Panc1 (cell line): ENCODE measurements around the gene ATR. TPM values are rescaled to one million over a fixed set of nuclear protein-coding genes. Genes with fewer than 3 reads are reported as not detected.

Experiments
- ATAC-seq: fragments of 200-7000 bp; cut with Tn5 transposase; 2 replicates; pipeline ENCODE4 v1.9.1; 2020; ENCODE audit warnings: mild to moderate bottlenecking, moderate library complexity
- BruUV-seq: library from RNA; stranded (reverse); fragments of 400-500 nt; replicated peaks from 2 replicates; lab custom pipeline; 2021; lab: Mats Ljungman, UMichigan
- CTCF ChIA-PET: fragments of 300-600 bp; sonication (Branson Sonifier 250); formaldehyde crosslinking; loops from one replicate; lab custom pipeline; 2022; ENCODE audit warnings: antibody characterized with exemption; lab: Charles Lee
- POLR2A ChIA-PET: fragments of 300-600 bp; sonication (Branson Sonifier 250); formaldehyde crosslinking; loops from one replicate; lab custom pipeline; 2022; ENCODE audit warnings: antibody characterized with exemption; lab: Charles Lee
- DNase-seq: peaks from one replicate; pipeline ENCODE4 v3.0.0-alpha.2; 2010; ENCODE audit warnings: low read depth, low spot score
- H3K27ac ChIP-seq: 2 replicates; pipeline ENCODE4 v1.5.1; 2011; ENCODE audit warnings: mild to moderate bottlenecking, low read length, inconsistent platforms
- H3K27me3 ChIP-seq: fragments of 200-500 bp; sonication (Bioruptor generic); 2 replicates; pipeline ENCODE4 v1.6.0; 2014; ENCODE audit warnings: low read length, inconsistent platforms; ENCODE audit not compliant: control insufficient read depth, insufficient read depth
- H3K36me3 ChIP-seq: fragments of 200-500 bp; sonication (Bioruptor generic); 2 replicates; pipeline ENCODE4 v1.5.1; 2014; ENCODE audit warnings: inconsistent platforms, mild to moderate bottlenecking, low read length, moderate library complexity; ENCODE audit not compliant: control insufficient read depth, insufficient read depth
- H3K4me1 ChIP-seq: 2 replicates; pipeline ENCODE4 v1.5.1; 2011; ENCODE audit warnings: inconsistent platforms, mild to moderate bottlenecking, low read length, moderate library complexity; ENCODE audit not compliant: control insufficient read depth, insufficient read depth
- H3K4me3 ChIP-seq, 2 experiments: 2 replicates each; pipeline ENCODE4 v1.5.1; 2011 to 2012; ENCODE audit warnings: low read depth in 2 of 2, low read length in 2 of 2, mild to moderate bottlenecking in 2 of 2, inconsistent platforms in 1 of 2, moderate library complexity in 1 of 2
- H3K9me3 ChIP-seq: fragments of 200-500 bp; sonication (Bioruptor generic); 2 replicates; pipeline ENCODE4 v1.5.1; 2014; ENCODE audit warnings: low read depth, mild to moderate bottlenecking, inconsistent platforms, low read length, moderate library complexity; ENCODE audit not compliant: control insufficient read depth, insufficient read depth
- POLR2AphosphoS5 ChIP-seq: IDR thresholded peaks from 2 replicates; pipeline ENCODE4 v1.6.1; 2012; ENCODE audit warnings: mild to moderate bottlenecking, low read depth, low read length, moderate library complexity
- SIN3A ChIP-seq: IDR thresholded peaks from 2 replicates; pipeline ENCODE4 v1.6.1; 2012; ENCODE audit warnings: low read depth, mild to moderate bottlenecking, low read length, moderate library complexity, borderline replicate concordance; ENCODE audit not compliant: insufficient read depth
- TCF7L2 ChIP-seq: IDR thresholded peaks from 2 replicates; pipeline ENCODE4 v1.6.1; 2011; ENCODE audit warnings: mild to moderate bottlenecking, low read depth, low read length, inconsistent platforms
- in situ Hi-C: cut with HindIII; loops from 2 replicates; pipeline ENCODE4 v1.10.0; 2016; ENCODE audit warnings: low sequenced_read_pairs, low pct_unique_long_range_greater_than_20kb
- intact Hi-C: fragments of 100-400 bp; cut with micrococcal nuclease; formaldehyde crosslinking; loops from one replicate; pipeline ENCODE4 v1.10.0; 2022; ENCODE audit not compliant: unreplicated experiment
- total RNA-seq: library from RNA; stranded (reverse); gene quantifications from one replicate; pipeline ENCODE4 v1.2.1, GENCODE V29; 2021; ENCODE audit not compliant: unreplicated experiment
- TF ChIP-seq, protein P1 (sequence below): fragments of 450-650 bp; IDR thresholded peaks from 2 replicates; pipeline ENCODE4 v1.5.1; 2017; ENCODE audit warnings: mild to moderate bottlenecking
- TF ChIP-seq, protein P2 (sequence below), 2 experiments: IDR thresholded peaks; 2 replicates each; pipeline ENCODE4 v1.6.1; 2011 to 2012; ENCODE audit warnings: low read depth in 2 of 2, control low read depth in 1 of 2, low read length in 1 of 2, mild to moderate bottlenecking in 1 of 2, moderate library complexity in 1 of 2; ENCODE audit not compliant: insufficient read depth in 1 of 2

Gene ATR
- total RNA-seq, 1 experiment from 2014 or later: 38.6 TPM

GRCh38 chr3:142498397-142499180 lies 79.9 kb downstream of the ATR start:
- Histone ChIP-seq H3K36me3 (peaks cover 23% of the 10 kb centered on the region), H3K4me3 (no peak overlapping the region), H3K27ac (peak overlapping the region; percentile 32; the same call in 1 of the 2 replicates), H3K4me1 (peaks cover 22% of the 10 kb centered on the region), H3K9me3 (no peaks in the 10 kb centered on the region), H3K27me3 (no peaks in the 10 kb centered on the region)
- intact Hi-C loops: no loop called here
- in situ Hi-C loops: no loop called here
- BruUV-seq: no TSS peak
- DNase-seq (no peak), ATAC-seq (no peak)
- POLR2A ChIA-PET: interaction anchor here (0.7 kb wide), 1 partner anchor 332 kb away, joined by 3 read pairs; no protein-coding TSS in a partner anchor
- CTCF ChIA-PET: no interaction called here
- TF ChIP-seq POLR2AphosphoS5 (no peak), SIN3A (no peak)
- TF ChIP-seq, protein P1, sequence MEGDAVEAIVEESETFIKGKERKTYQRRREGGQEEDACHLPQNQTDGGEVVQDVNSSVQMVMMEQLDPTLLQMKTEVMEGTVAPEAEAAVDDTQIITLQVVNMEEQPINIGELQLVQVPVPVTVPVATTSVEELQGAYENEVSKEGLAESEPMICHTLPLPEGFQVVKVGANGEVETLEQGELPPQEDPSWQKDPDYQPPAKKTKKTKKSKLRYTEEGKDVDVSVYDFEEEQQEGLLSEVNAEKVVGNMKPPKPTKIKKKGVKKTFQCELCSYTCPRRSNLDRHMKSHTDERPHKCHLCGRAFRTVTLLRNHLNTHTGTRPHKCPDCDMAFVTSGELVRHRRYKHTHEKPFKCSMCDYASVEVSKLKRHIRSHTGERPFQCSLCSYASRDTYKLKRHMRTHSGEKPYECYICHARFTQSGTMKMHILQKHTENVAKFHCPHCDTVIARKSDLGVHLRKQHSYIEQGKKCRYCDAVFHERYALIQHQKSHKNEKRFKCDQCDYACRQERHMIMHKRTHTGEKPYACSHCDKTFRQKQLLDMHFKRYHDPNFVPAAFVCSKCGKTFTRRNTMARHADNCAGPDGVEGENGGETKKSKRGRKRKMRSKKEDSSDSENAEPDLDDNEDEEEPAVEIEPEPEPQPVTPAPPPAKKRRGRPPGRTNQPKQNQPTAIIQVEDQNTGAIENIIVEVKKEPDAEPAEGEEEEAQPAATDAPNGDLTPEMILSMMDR: no peak
- TF ChIP-seq, protein P2, sequence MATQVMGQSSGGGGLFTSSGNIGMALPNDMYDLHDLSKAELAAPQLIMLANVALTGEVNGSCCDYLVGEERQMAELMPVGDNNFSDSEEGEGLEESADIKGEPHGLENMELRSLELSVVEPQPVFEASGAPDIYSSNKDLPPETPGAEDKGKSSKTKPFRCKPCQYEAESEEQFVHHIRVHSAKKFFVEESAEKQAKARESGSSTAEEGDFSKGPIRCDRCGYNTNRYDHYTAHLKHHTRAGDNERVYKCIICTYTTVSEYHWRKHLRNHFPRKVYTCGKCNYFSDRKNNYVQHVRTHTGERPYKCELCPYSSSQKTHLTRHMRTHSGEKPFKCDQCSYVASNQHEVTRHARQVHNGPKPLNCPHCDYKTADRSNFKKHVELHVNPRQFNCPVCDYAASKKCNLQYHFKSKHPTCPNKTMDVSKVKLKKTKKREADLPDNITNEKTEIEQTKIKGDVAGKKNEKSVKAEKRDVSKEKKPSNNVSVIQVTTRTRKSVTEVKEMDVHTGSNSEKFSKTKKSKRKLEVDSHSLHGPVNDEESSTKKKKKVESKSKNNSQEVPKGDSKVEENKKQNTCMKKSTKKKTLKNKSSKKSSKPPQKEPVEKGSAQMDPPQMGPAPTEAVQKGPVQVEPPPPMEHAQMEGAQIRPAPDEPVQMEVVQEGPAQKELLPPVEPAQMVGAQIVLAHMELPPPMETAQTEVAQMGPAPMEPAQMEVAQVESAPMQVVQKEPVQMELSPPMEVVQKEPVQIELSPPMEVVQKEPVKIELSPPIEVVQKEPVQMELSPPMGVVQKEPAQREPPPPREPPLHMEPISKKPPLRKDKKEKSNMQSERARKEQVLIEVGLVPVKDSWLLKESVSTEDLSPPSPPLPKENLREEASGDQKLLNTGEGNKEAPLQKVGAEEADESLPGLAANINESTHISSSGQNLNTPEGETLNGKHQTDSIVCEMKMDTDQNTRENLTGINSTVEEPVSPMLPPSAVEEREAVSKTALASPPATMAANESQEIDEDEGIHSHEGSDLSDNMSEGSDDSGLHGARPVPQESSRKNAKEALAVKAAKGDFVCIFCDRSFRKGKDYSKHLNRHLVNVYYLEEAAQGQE (IDR thresholded peaks at IDR 0.05; ENCODE audit: insufficient read depth in 1 of 2, low read depth in 2 of 2, low read length in 1 of 2): no peak

DNA sequence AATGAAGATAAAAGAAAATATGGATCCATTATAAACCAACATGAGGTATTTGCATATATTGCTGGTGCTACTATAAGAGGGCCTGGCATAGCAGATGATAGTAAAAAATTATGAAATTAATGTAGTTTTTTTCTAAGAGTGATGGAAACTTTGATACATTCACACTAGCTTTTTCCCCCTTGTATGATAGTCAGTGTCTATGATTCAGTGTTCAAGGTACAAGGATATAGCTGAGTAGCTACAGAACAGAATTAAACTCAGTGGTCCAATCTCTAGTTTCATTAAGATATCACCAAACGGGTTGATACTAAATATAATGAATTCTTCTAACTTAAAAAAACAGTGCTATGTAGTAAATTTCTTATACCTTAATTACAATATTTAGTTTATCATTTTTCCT lies 80.8 kb downstream of the ATR start:
- Histone ChIP-seq H3K27me3 (no peaks in the 10 kb centered on the region), H3K4me1 (peaks cover 18% of the 10 kb centered on the region), H3K36me3 (peaks cover 28% of the 10 kb centered on the region), H3K27ac (no peak overlapping the region; the same call in 1 of the 2 replicates), H3K9me3 (no peaks in the 10 kb centered on the region), H3K4me3 (no peak overlapping the region)
- BruUV-seq: no TSS peak
- ChIA-PET POLR2A (no interaction called here), CTCF (no interaction called here)
- intact Hi-C loops (no loop called here), in situ Hi-C loops (no loop called here)
- DNase-seq (no peak), ATAC-seq (no peak)
- TF ChIP-seq TCF7L2: no peak
- TF ChIP-seq, protein P2 (IDR thresholded peaks at IDR 0.05; ENCODE audit: insufficient read depth in 1 of 2, low read depth in 2 of 2, low read length in 1 of 2): no peak
- TF ChIP-seq, protein P1: no peak
